K562 (cell line): ENCODE results near the gene ZNF804A. TPM values are rescaled to one million over a fixed set of nuclear protein-coding genes. Genes with fewer than 3 reads are reported as not detected.

ENCODE experiments used
- ATAC-seq: fragments of 200-7000 bp; cut with Tn5 transposase; 3 replicates; pipeline ENCODE4 v1.9.1; 2020; ENCODE audit warnings: moderate library complexity
- BruUV-seq: library from RNA; stranded (reverse); fragments of 400-500 nt; replicated peaks from 2 replicates; lab custom pipeline; 2021; lab: Mats Ljungman, UMichigan
- CTCF ChIA-PET: fragments of 300-600 bp; formaldehyde crosslinking; extraction: SDS; loops from one replicate; lab custom pipeline; 2021; ENCODE audit warnings: low intra/inter-chr PET ratio; lab: Yijun Ruan, JAX
- POLR2A ChIA-PET: fragments of 300-600, 350-650 bp; sonication (Branson Sonifier 250); formaldehyde crosslinking; extraction: SDS; loops from one replicate; lab custom pipeline; 2021; ENCODE audit warnings: antibody characterized with exemption, inconsistent platforms; lab: Yijun Ruan, JAX
- DNase-seq, 4 experiments: peaks; one replicate each; pipeline versions ENCODE4 v3.0.0 to v3.0.0-alpha.2; 2011 to 2018; ENCODE audit warnings: low spot score in 3 of 4, mixed read lengths in 3 of 4; ENCODE audit errors: extremely low read depth in 1 of 4
- FAIRE-seq: peaks from 2 replicates; lab custom pipeline; 2011; peaks lifted over from hg19 to GRCh38; lab: Jason Lieb, UNC
- H2AFZ ChIP-seq: 2 replicates; pipeline ENCODE4 v1.6.0; 2011; ENCODE audit warnings: low read depth, low read length, control low read depth, inconsistent platforms
- H3K27ac ChIP-seq: fragments of 200-600 bp; 3 replicates; pipeline ENCODE4 v1.8.0; 2011; ENCODE audit warnings: low read depth, mild to moderate bottlenecking, control low read depth, inconsistent platforms, low read length, moderate library complexity, mixed read lengths; ENCODE audit errors: extremely low read depth
- H3K27me3 ChIP-seq, 2 experiments: fragments of 300-600 bp in 1 of 2; 2 replicates in 1 of 2; 3 replicates in 1 of 2; pipeline versions ENCODE4 v1.6.0 to v1.8.0; 2011; ENCODE audit warnings: inconsistent platforms in 2 of 2, low read length in 2 of 2, mild to moderate bottlenecking in 1 of 2, mixed read lengths in 1 of 2, moderate library complexity in 1 of 2; ENCODE audit not compliant: control insufficient read depth in 2 of 2, insufficient read depth in 2 of 2
- H3K36me3 ChIP-seq: fragments of 300-600 bp; 3 replicates; pipeline ENCODE4 v1.8.0; 2011; ENCODE audit warnings: mild to moderate bottlenecking, low read length, inconsistent platforms; ENCODE audit not compliant: control insufficient read depth, insufficient read depth
- H3K4me1 ChIP-seq, 2 experiments: fragments of 200-600 bp in 1 of 2; replicated peaks in 1 of 2; 2 replicates in 1 of 2; 3 replicates in 1 of 2; pipeline versions ENCODE4 v1.5.1 to v1.8.0; 2011; ENCODE audit warnings: inconsistent platforms in 2 of 2, low read length in 2 of 2, mild to moderate bottlenecking in 1 of 2, mixed read lengths in 1 of 2, moderate library complexity in 1 of 2; ENCODE audit not compliant: control insufficient read depth in 2 of 2, insufficient read depth in 2 of 2
- H3K4me2 ChIP-seq: 2 replicates; pipeline ENCODE4 v1.6.1; 2011; ENCODE audit warnings: low read length, control low read depth, inconsistent platforms, mixed read lengths; ENCODE audit not compliant: insufficient read depth
- H3K4me3 ChIP-seq: fragments of 200-600 bp; sonication (generic), shearing (Covaris generic); 2 replicates; pipeline ENCODE4 v1.5.1; 2016; ENCODE audit warnings: control low read depth, inconsistent platforms
- H3K79me2 ChIP-seq: fragments of 200-600 bp; 3 replicates; pipeline ENCODE4 v1.8.0; 2011; ENCODE audit warnings: low read length, inconsistent platforms; ENCODE audit not compliant: control insufficient read depth, insufficient read depth
- H3K9ac ChIP-seq, 2 experiments: 2 replicates each; pipeline versions ENCODE4 v1.6.0 to v1.6.1; 2011; ENCODE audit warnings: low read depth in 2 of 2, low read length in 2 of 2, control low read depth in 1 of 2, inconsistent platforms in 1 of 2, mild to moderate bottlenecking in 1 of 2, mixed read lengths in 1 of 2; ENCODE audit not compliant: insufficient read depth in 1 of 2
- H3K9me1 ChIP-seq: one replicate; pipeline ENCODE4 v1.6.0; 2011; ENCODE audit warnings: inconsistent platforms, mild to moderate bottlenecking, low read length, moderate library complexity; ENCODE audit not compliant: control insufficient read depth, insufficient read depth
- H3K9me3 ChIP-seq: replicated peaks from 2 replicates; pipeline ENCODE4 v1.5.1; 2011; ENCODE audit warnings: low read depth, low read length, inconsistent platforms; ENCODE audit not compliant: control insufficient read depth, insufficient read depth
- H4K20me1 ChIP-seq: replicated peaks from 2 replicates; pipeline ENCODE4 v1.6.1; 2011; ENCODE audit warnings: low read length, inconsistent platforms, mixed read lengths; ENCODE audit not compliant: control insufficient read depth, insufficient read depth
- GABPB1 ChIP-seq: sonication (generic); formaldehyde crosslinking; IDR thresholded peaks from 2 replicates; pipeline ENCODE4 v1.8.0; 2022; ENCODE audit warnings: mild to moderate bottlenecking, missing genetic modification reagents
- HNRNPH1 ChIP-seq: fragments of 200-400 bp; formaldehyde crosslinking; optimal IDR thresholded peaks from 2 replicates; pipeline ENCODE3; 2017; ENCODE audit warnings: low read depth, mild to moderate bottlenecking, low read length, moderate library complexity
- KLF10 ChIP-seq: fragments of 250-450 bp; sonication (Bioruptor Pico); IDR thresholded peaks from 2 replicates; pipeline ENCODE4 v1.6.1; 2021; ENCODE audit warnings: matching md5 sums
- MECOM ChIP-seq: fragments of 250-450 bp; sonication (Bioruptor Pico); IDR thresholded peaks from 2 replicates; pipeline ENCODE4 v1.8.0; 2022; ENCODE audit warnings: inconsistent platforms
- NR3C1 ChIP-seq: sonication (generic); formaldehyde crosslinking; IDR thresholded peaks from 2 replicates; pipeline ENCODE4 v1.8.1; 2022; ENCODE audit warnings: missing genetic modification reagents
- SREBF1 ChIP-seq: fragments of 150-350 bp; IDR thresholded peaks from 2 replicates; pipeline ENCODE4 v1.6.1; 2014; ENCODE audit warnings: antibody characterized with exemption, low read depth, low read length, borderline replicate concordance
- SRF ChIP-seq, 2 experiments: fragments of 250-450, 450-650 bp in 1 of 2; sonication (Bioruptor Pico) in 1 of 2; sonication (generic) in 1 of 2; formaldehyde crosslinking; IDR thresholded peaks; 2 replicates each; pipeline versions ENCODE4 v1.5.0 to v1.5.1; 2020 to 2022; ENCODE audit warnings: mild to moderate bottlenecking in 1 of 2, missing genetic modification reagents in 1 of 2
- YBX1 ChIP-seq: fragments of 450-650 bp; IDR thresholded peaks from 2 replicates; pipeline ENCODE4 v1.7.1; 2016; ENCODE audit warnings: mild to moderate bottlenecking
- ZBTB7A ChIP-seq: IDR thresholded peaks from 2 replicates; pipeline ENCODE4 v1.6.1; 2011; ENCODE audit warnings: low read depth, mild to moderate bottlenecking, low read length, moderate library complexity, borderline replicate concordance; ENCODE audit not compliant: control insufficient read depth
- WGBS: fragments of 100-300 bp; shearing (Covaris generic); methylation state at CpG from one replicate; pipeline ENCODE4 v1.1.6; 2016; ENCODE audit warnings: low coverage, mixed read lengths; ENCODE audit not compliant: insufficient coverage; ENCODE audit errors: missing lambda C conversion rate; 5-methylcytosine and 5-hydroxymethylcytosine counted together
- in situ Hi-C: fragments of 300-500 bp; cut with MboI; formaldehyde crosslinking; loops from 4 replicates; pipeline ENCODE4 v1.15.0; 2018; ENCODE audit warnings: inconsistent platforms, mixed read lengths
- intact Hi-C: fragments of 100-400 bp; cut with micrococcal nuclease; formaldehyde crosslinking; loops from 2 replicates; pipeline ENCODE4 v1.14.2; 2022
- polyA plus RNA-seq, 8 experiments: library from polyadenylated mRNA; depleted of rRNA in 4 of 8; stranded (reverse) in 5 of 8; unstranded in 3 of 8; fragments of >200 nt; fragmentation: Nextera tagmentation in 2 of 8; fragmentation: Illumina TruSeq in 1 of 8; extraction: Ambion mirVana in 2 of 8; extraction: Trizol in 1 of 8; gene quantifications; 2 replicates each; pipeline versions ENCODE4 v1.2.1 to v1.2.3, GENCODE V29; 2011 to 2014; ENCODE audit warnings: inconsistent platforms in 1 of 8, missing spikeins in 1 of 8
- total RNA-seq, 7 experiments: library from RNA; depleted of rRNA in 6 of 7; stranded (reverse); fragments of >200 nt in 6 of 7; fragmentation: Illumina TruSeq in 2 of 7; extraction: Trizol in 2 of 7; gene quantifications; 2 replicates each; pipeline versions ENCODE4 v1.2.1 to v1.2.3, GENCODE V29; 2011 to 2021; ENCODE audit warnings: low replicate concordance in 1 of 7
- TF ChIP-seq, protein P1 (sequence below): fragments of 450-650 bp; formaldehyde crosslinking; IDR thresholded peaks from 2 replicates; pipeline ENCODE4 v1.4.0; 2022; ENCODE audit warnings: mild to moderate bottlenecking, moderate library complexity
- TF ChIP-seq, protein P2 (sequence below), 2 experiments: fragments of 450-650 bp in 1 of 2; IDR thresholded peaks; 2 replicates each; pipeline ENCODE4 v1.6.1; 2011 to 2017; ENCODE audit warnings: low read depth in 2 of 2, antibody characterized with exemption in 1 of 2, borderline replicate concordance in 1 of 2, low read length in 1 of 2, mild to moderate bottlenecking in 1 of 2, mixed read lengths in 1 of 2; ENCODE audit not compliant: control insufficient read depth in 1 of 2

Gene ZNF804A
- total and polyA plus RNA-seq, 9 of the 15 experiments (the other 6 are each of a cell fraction or from before 2014, with no cell fraction given): 0.01 to 1.2 (median 0.73) TPM

DNA sequence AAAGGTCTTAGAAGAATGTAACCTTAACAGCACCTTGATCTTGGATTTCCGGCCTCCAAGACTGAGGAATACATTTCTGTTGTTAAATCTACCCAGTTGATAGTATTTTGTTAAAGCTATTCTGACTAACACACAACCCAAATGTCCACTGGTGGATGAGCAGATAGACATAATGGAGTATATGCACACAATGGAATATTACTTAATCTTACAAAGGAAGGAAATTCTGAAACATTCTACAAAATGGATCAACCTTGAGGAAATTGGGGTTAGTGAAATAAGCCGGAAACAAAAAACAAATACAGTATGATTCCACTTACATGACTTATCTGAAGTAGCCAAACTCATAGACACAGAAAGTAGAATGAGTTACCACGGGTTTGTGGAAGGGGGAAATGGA lies 168.7 kb downstream of the ZNF804A start:
- no peaks in the 10 kb centered on the region for H3K9me1 ChIP-seq
- DNase-seq: no peak
- H3K27ac ChIP-seq: no peak overlapping the region
- H3K36me3 ChIP-seq: no peaks in the 10 kb centered on the region
- no peak for FAIRE-seq
- H3K9me3 ChIP-seq: no peaks in the 10 kb centered on the region; the same call in 1 of the 2 replicates
- ChIA-PET POLR2A (no interaction called here), CTCF (no interaction called here)
- BruUV-seq: no TSS peak
- no peaks in the 10 kb centered on the region for H4K20me1 ChIP-seq
- intact Hi-C loops: no loop called here
- TF ChIP-seq GABPB1 (CRISPR knock-in tag) (no peak), YBX1 (no peak), HNRNPH1 (no peak), ZBTB7A (no peak), SREBF1 (no peak), KLF10 (no peak), SRF (CRISPR knock-in tag; IDR thresholded peaks at IDR 0.05) (no peak), MECOM (CRISPR knock-in tag) (no peak), NR3C1 (no peak)
- TF ChIP-seq, protein P1, sequence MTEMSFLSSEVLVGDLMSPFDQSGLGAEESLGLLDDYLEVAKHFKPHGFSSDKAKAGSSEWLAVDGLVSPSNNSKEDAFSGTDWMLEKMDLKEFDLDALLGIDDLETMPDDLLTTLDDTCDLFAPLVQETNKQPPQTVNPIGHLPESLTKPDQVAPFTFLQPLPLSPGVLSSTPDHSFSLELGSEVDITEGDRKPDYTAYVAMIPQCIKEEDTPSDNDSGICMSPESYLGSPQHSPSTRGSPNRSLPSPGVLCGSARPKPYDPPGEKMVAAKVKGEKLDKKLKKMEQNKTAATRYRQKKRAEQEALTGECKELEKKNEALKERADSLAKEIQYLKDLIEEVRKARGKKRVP (CRISPR knock-in tag): no peak
- TF ChIP-seq, protein P2, sequence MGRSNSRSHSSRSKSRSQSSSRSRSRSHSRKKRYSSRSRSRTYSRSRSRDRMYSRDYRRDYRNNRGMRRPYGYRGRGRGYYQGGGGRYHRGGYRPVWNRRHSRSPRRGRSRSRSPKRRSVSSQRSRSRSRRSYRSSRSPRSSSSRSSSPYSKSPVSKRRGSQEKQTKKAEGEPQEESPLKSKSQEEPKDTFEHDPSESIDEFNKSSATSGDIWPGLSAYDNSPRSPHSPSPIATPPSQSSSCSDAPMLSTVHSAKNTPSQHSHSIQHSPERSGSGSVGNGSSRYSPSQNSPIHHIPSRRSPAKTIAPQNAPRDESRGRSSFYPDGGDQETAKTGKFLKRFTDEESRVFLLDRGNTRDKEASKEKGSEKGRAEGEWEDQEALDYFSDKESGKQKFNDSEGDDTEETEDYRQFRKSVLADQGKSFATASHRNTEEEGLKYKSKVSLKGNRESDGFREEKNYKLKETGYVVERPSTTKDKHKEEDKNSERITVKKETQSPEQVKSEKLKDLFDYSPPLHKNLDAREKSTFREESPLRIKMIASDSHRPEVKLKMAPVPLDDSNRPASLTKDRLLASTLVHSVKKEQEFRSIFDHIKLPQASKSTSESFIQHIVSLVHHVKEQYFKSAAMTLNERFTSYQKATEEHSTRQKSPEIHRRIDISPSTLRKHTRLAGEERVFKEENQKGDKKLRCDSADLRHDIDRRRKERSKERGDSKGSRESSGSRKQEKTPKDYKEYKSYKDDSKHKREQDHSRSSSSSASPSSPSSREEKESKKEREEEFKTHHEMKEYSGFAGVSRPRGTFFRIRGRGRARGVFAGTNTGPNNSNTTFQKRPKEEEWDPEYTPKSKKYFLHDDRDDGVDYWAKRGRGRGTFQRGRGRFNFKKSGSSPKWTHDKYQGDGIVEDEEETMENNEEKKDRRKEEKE (IDR thresholded peaks at IDR 0.05; ENCODE audit: borderline replicate concordance in 1 of 2, control insufficient read depth in 1 of 2, low read depth in 2 of 2, low read length in 1 of 2): no peak
- WGBS: 3% methylated on average over 3 of the region's 3 CpGs
- no peaks in the 10 kb centered on the region for H3K4me1 ChIP-seq
- no peak overlapping the region; the same call in 1 of the 2 replicates for H3K4me2 ChIP-seq
- H3K9ac ChIP-seq: no peak overlapping the region
- no peaks in the 10 kb centered on the region for H3K27me3 ChIP-seq
- no peaks in the 10 kb centered on the region for H3K79me2 ChIP-seq
- in situ Hi-C loops: no loop called here
- H2AFZ ChIP-seq: no peak overlapping the region
- no peak for ATAC-seq
- no peak overlapping the region for H3K4me3 ChIP-seq
